ENCODE results near the gene FAM13A.

GRCh38 chr4:88820698-88821415 is 236.1 kb downstream of the FAM13A start:
- TF ChIP-seq CTCF (IDR thresholded peaks at IDR 0.05; ENCODE audit: poor library complexity, severe bottlenecking) (no peak), EP300 (conservative IDR thresholded peaks at IDR 0.05; ENCODE audit: poor library complexity, severe bottlenecking) (no peak), EZH2 (IDR thresholded peaks at IDR 0.05; ENCODE audit: borderline replicate concordance, insufficient read depth, low read length, poor library complexity, severe bottlenecking) (no peak), MXI1 (conservative IDR thresholded peaks at IDR 0.05; ENCODE audit: poor library complexity, severe bottlenecking) (no peak), POLR2AphosphoS5 (IDR thresholded peaks at IDR 0.05) (no peak), REST (IDR thresholded peaks at IDR 0.05; ENCODE audit: borderline replicate concordance) (no peak)
